T-helper 2 cell (primary cell): ENCODE measurements around the gene OR1Q1.
"Not testable (repeated sequence)": the region's sequence is repeated elsewhere in the genome, so short reads cannot be mapped to it uniquely, and the experiment has no call there.

Experiments used
- DNase-seq, 5 experiments: peaks; one replicate each; pipeline versions ENCODE4 v3.0.0 to v3.0.0-alpha.2; 2012 to 2022
- total RNA-seq, 2 donors: gene quantifications; one replicate each; lab custom pipeline; 2026; lab: John Stamatoyannopoulos, UW

The OR1Q1 gene
- total RNA-seq = 0 reads per million in 2 donors

- DNase-seq = no peak
Measured at GRCh38 chr9:122614362-122614761, at the start of gene OR1Q1. OR1Q1 (plus strand) TSS chr9:122614738; CDS start chr9:122614738, 0 bp downstream.

GRCh38 chr9:122567901-122568300, 46.6 kb upstream of the OR1Q1 start:
- DNase-seq = no peak

GRCh38 chr9:122572456-122572855, 42.1 kb upstream of the OR1Q1 start:
- peak in 1 of 5 experiments; percentile 10 for DNase-seq

- DNase-seq = no peak
Measured at GRCh38 chr9:122579874-122580273, 34.7 kb upstream of the OR1Q1 start.

GRCh38 chr9:122580360-122580759, 34.2 kb upstream of the OR1Q1 start:
- no peak for DNase-seq

- not testable (repeated sequence) for DNase-seq
Measured at GRCh38 chr9:122583284-122583683, 31.3 kb upstream of the OR1Q1 start, which contains the start of gene OR1L8. OR1L8 (minus strand) TSS chr9:122583384; CDS start chr9:122568477, 14,907 bp downstream.

GRCh38 chr9:122605691-122606090, 8.8 kb upstream of the OR1Q1 start:
- no peak for DNase-seq

- no peak for DNase-seq
Measured at GRCh38 chr9:122606587-122606986, 8.0 kb upstream of the OR1Q1 start.

- no peak for DNase-seq
Measured at GRCh38 chr9:122609804-122610203, 4.7 kb upstream of the OR1Q1 start.

- DNase-seq = no peak
Measured at GRCh38 chr9:122619996-122620395, 5.5 kb downstream of the OR1Q1 start.

GRCh38 chr9:122642226-122642625, 27.7 kb downstream of the OR1Q1 start:
- no peak for DNase-seq

- no peak for DNase-seq
Measured at GRCh38 chr9:122656378-122656777, 41.8 kb downstream of the OR1Q1 start.

- DNase-seq = no peak
Measured at GRCh38 chr9:122657527-122657926, 43.0 kb downstream of the OR1Q1 start, which contains the start of gene OR1B1. OR1B1 (minus strand) TSS chr9:122657627.

- no peak for DNase-seq
Measured at GRCh38 chr9:122661416-122661815, 46.9 kb downstream of the OR1Q1 start, which contains the start of gene OR1L1. OR1L1 (plus strand) TSS chr9:122661716; CDS start chr9:122661716, 0 bp downstream.
